Right renal pelvis (tissue), 4 donors: ENCODE measurements around the gene CSAD. TPM values are rescaled to one million over a fixed set of nuclear protein-coding genes. Genes with fewer than 3 reads are reported as not detected.
"Not testable (repeated sequence)": the region's sequence is repeated elsewhere in the genome, so short reads cannot be mapped to it uniquely, and the experiment has no call there.

Experiments
- DNase-seq, 4 donors: peaks; one replicate each; pipeline ENCODE4 v3.0.0-alpha.2; 2013; ENCODE audit warnings: low read depth in 4 of 4, low spot score in 3 of 4, missing footprints in 1 of 4
- polyA plus RNA-seq, 4 donors: library from polyadenylated mRNA; unstranded; fragments of 120-200 nt; gene quantifications; one replicate each; pipeline ENCODE4 v1.2.1, GENCODE V29; 2013; ENCODE audit not compliant: insufficient read length in 4 of 4

CSAD gene
- polyA plus RNA-seq, 4 donors = 34.5 to 56.4 (median 37.8) TPM

DNA sequence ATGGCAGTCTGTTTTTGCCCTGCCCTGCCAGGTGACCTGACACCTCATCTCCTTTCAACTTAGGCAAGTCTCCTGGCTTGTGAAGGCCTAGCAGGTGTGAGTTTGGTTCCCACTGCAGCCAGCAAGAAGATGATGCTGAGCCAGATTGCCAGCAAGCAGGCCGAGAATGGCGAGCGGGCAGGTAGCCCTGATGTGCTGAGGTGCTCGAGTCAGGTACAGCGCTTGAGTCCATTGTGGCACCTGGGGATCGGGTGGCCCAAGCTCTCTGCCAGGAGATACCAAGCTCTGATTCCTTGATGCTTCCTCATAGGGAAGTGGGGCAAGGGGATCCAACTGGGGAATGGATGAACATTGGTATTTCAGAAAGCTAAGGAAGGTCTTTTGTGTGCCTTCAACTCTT, 4.1 kb upstream of the CSAD start:
- DNase-seq = no peak

DNA sequence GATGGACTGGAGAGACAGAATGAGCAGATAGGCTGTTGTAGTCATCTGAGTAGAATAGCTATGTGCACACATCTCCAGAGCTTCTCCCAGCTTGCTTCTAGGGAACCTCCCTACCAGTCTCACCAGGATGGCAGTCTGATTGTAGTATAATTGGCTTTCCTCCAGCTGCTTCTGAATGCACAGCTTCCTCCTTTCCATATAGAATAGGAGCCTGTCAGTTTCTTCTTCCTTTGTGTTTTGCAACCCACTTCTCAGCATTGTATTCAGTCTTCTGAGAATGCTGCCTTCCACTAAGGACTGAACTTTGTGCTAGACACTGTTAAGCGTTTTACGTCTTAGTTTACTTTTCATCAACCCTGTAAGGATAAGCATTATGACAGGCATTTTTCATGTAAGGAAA, 2.2 kb upstream of the CSAD start:
- DNase-seq = no peak

DNA sequence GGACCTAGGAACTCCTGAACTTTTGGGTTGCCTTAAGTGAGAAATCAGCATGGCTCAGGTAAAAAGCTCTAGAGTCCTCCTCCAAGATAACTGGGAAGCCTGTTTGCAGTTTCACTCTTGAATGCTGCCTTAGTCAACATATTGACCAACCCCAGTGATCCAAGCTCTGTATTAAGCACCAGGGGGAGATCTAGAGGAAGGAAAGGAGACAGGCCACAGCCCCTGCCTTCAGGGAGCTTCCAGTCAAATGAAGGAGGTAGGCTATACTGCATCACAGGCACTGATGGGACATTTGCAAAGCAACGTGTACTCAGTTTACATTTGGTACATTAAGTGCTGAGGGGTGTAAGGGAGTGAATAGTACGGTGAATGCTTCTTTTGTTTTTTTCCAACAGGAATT, 1.2 kb upstream of the CSAD start:
- no peak for DNase-seq

DNA sequence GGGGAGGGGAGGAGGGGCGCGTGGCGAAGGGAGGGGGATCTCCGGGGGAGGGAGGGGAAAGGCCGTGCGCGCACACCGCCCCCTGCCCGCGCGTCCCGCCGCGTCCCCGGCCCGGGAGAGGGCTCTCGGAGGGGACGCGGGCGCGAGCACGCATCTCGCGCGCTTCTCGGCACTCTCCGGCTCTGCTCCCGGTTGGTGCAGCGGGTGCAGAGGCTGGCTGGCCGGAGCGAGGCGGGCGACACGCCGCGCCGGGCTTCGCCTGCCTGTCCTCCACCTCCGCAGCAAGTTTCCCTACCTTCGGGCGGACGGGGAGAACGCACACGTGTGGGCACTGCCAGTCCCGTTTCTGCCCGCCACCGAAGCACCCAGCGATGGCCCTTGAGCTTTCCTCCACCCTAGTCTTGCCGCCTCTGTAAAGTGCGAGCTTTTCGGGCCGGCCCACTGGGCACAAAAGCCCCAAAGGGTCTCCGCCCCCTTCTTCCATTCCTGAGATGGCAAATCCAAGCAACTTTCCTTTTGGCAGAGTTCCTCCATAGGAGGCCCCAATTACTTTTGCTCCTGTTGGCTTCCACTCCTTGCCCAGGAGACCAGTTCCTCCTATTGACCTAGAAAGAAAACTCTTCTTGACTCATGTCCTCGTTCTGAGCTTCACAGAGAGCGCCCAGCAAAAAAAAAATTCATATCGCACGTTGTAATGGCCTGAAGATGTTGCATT, 363 bp upstream of the CSAD start:
- DNase-seq = peak in 3 of 4 donors; percentile 66 to 73 (median 73)

DNA sequence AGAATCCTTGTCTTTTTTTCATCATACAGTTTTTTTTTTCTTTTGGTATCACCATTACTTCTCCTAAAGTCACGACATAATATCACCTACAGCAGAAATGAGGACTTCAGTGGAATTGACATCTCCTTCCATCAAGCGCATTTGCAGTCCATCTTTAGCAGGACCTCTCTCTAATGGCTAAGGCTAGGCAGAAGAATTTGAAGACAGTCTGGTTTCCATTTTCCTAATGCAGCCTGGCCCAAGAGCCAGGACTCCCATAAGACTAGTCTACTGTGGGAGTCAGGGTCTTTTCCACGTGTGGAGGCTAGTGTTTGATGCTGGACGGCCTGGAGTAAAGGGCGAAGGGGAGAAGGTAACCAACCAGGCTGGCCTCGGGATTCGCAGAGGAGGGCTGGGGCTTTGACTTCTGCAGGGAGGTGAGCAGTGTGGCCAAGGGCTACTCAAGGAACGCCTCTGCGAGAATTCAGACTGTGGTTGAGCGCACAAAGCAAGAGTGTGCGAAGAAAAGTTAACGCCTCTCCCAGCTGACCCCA, 972 bp downstream of the CSAD start:
- DNase-seq = no peak

DNA sequence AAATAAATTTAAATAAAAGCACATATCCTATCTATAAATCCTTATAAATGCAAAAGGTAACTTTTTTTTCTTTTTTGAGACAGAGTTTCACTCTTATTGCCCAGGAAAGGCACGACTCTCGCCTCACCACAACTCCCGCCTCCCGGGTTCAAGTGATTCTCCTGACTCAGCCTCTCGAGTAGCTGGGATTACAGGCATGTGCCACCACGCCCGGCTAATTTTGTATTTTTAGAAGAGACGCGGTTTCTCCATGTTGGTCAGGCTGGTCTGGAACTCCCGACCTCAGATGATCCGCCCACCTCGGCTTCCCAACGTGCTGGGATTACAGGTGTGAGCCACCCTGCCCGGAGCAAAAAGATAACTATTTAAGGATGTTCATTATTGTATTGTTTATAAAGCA, 1.9 kb downstream of the CSAD start:
- not testable (repeated sequence) for DNase-seq

DNA sequence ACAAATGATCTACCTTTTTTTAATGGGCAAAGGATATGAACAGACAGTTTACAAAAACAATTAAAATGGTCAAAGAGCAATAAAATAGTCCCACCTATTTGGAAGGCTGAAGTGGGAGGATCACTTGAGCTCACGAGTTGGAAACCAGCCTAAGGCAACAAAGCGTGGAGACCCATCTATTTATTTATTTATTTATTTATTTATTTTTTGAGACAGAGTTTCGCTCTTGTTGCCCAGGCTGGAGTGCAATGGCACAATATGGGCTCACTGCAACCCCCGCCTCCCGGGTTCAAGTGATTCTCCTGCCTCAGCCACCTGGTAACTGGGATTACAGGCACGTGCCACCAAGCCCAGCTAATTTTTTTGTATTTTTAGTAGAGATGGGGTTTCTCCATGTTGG, 3.3 kb downstream of the CSAD start:
- not testable (repeated sequence) for DNase-seq

DNA sequence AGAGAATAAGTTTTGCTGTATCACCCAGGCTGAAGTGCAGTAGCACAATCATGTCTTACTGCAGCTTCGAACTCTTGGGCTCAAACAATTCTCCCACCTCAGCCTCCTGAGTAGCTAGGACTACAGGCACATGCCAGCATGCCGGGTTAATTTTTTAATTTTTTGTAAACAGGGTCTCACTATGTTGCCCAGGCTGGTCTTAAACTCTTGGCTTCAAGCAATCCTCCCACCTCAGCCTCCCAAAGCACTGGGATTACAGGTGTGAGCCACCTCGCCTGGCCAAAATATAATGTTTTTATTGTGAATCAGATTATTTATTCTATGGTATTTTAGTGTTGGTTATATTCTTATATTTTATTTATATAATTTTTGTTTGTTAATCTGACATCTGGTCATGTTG, 4.0 kb downstream of the CSAD start:
- no peak for DNase-seq

DNA sequence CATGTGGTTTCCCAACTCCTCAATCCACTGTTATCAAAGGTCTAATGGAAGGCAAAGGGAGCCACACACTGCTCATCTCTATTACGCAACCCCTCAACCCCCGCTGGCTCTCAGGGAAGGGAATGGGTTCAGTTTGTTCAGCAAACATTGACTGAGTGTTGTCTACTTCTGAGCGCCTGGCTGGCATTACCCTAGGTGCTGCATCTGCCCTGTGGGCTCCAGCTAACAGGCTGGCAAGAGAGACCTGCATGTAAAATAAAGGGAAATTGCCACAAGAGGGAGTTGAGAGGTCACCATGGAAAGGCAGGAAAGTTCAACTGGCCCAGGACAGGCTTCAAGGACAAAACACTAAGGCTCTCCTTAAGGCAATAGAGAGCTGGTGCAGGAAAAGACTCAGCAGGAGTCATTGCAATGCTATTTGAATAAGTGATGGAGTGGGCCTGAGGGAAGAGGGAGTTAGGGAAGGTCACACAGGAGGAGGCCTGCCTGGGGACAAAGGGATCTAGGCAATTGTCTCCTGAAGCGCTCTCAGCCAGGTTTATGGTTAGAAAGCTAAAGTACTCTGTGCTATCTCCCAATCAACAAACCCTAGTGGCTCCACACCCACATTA, 5.7 kb downstream of the CSAD start:
- DNase-seq = no peak

DNA sequence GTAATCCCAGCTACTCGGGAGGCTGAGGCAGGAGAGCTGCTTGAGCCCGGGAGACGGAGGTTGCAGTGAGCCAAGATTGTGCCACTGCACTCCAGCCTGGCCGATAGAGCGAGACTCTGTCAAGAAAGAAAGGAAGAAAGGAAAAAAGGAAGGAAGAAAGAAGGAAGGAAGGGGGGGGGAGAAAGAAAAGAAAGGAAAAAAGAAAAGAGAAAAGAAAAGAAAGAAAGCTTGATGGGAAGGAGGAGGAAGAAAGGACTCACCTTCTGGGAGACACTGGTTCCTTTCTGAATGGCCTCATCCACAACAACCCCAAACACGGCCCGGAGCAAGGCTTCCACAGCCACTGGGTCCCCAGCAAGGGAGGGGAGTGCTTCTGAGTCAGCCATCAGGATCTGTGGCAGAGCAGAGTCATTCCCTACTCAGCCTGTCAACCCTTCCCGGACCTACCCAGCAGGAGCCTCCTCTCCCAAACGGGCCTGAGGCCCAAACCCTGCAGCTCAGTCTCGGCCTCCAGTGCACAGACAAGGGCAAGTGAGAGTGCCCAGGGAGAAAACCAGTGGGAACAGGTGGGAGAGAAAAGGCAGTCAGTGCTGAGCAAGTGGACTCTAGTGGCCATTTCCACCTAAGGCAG, 7.5 kb downstream of the CSAD start:
- no peak for DNase-seq

DNA sequence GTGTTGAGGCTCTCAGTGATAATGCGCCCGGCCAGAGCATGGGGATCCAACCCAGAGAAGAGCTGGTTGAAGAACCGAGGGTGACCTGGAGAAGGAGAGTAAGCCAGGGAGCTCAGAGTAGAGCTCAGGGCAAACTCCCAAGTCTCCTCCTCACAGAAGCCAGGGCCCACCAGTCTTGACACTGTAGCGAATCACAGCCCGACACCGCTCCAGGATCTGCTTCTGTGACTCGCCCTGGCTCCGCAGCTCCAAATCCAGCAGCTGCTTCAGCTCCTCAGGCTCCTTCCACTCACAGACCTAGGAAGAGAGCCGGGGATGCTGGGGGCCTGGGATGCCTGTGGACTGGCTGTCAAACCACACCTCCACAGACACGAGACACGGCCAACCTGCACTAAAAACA, 8.4 kb downstream of the CSAD start:
- no peak for DNase-seq

DNA sequence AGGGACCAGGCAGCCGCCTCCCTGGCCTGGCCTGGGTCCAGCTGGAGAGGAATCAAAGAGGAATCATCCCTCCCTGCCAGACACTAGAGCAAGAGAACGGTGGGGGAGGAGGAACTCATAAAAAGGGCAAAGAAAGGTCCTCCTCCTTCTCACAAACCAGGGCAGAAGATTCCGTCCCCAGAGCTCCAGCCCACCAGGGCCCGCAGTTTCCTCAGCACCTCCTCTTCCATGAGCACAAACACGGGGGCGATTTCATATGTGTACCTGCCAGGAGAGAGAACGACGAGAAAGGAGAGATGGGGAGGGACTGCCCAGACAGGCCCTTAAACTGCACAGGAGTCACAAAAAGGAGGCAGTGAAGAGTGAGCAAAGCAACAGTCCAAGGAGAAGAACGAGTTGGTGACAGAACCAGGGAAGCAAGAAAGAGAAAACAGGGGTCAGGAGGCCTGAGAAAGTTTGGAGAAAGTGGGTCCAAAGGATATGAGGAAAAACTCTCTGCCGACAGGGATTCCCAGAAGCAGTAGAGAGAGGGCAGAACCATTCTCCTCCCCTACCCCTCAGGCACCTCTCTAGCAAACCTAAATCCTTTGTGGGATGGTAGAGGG, 8.9 kb downstream of the CSAD start:
- DNase-seq = peak in 1 of 4 donors; percentile 32

DNA sequence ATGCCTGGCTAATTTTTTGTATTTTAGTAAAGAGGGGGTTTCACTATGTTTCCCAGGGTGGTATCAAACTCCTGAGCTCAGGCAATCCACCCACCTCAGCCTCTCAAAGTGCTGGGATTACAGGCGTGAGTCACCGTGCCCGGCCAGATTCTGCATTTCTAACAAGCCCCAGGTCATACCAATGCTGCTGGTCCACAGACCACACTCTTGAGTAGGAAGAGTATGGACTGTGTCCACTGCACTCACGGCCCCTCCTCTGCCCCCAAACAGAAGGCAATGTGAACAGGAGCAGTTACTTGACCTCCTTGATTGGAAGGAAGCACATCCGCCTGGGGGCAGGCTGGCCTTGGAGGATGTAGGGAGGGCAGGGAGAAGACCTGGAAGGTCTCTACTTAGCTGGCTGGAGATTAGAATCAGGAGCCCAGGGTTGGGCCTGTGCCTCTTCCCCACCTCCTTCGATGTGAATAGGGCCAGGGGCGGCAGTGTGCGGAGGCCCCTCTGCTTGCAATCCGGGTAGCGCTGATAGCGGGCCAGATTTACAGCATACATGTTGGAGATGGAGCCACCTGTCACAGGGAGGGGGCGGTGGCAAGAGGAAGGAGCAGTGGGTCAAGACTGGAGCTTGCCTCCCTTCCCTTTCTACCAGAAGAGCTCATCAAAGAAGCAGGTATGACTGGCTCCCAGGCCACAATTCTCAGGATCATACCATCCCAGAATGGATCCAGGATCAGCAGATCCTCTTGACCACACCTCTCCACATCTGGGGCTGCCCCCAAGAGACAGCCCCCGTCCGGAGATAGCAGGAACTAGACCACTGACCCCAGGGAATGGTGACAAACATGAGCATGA, 9.6 kb downstream of the CSAD start:
- DNase-seq = no peak

DNA sequence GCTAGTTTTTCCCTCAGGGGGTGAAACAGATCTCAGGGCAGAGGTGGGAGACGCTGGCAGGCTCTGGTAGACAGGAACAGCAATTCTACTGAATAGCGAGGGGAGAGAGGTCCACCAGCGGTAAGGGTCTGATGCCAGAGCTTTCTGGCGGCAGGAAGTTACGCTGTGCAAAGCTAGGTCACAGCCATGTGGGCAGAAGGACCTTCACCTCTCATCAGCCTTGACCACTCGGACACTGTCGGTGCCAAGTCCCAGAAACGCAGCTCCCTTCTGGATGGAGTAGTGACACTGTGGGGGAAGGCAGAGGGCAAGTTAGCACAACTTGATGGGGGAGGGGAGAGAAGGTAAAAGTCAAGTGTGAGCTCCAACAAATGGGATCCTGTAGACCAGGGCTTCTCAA, 10.5 kb downstream of the CSAD start:
- no peak for DNase-seq

DNA sequence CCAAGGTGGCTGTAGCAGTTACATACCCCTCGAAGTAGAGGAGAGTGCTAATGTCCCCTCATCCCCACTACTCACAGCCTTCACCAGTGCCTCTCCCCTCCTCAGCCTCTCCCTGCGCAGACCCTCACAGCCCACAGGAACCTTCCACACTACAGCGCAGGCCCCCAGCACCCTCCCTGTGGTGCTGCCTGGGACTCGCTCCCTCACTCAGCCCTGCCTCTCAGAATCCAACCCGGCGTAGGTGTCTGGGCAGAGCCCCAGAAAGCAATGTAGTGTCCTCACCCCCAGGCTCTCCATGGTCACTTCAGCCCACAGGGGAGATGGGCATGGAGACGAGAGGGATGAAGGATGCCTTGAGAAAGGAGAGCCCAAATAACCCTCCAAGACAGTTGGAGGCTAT, 11.1 kb downstream of the CSAD start:
- DNase-seq = no peak

DNA sequence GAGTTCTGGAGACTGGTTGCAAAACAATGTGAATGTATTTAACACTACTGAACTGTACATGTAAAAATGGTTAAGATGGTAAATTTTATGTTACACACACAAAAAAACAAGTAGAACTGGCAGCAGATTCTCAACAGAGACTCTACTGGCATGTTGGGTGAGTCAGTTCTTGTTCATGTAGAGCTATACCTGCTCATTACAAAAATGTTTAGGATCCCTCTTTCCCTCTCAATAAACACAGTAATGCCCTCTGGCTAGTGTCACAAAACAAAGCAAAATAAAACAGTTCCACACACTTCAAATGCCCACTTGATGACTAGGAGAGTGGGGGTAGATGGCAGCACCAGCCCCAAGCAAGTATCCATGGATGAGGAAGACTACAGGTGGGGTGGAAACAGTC, 13.9 kb downstream of the CSAD start:
- DNase-seq = no peak

DNA sequence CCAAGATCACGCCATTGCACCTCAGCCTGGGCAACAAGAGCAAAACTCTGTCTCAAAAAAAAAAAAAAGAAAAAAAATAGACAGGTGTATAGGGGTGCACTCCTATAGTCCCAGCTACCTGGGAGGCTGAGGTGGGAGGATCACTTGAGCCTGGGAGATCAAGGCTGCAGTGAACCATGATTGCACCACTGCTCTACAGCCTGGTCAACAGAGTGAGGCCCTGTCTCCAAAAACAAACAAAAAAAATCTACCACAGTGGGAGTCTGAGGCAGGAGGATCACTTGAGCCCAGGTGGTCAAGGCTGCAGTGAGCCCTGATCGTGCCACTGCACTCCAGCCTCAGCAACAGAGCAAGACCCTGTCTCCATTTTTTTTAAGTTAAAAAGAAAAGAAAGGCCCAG, 17.7 kb downstream of the CSAD start:
- not testable (repeated sequence) for DNase-seq

DNA sequence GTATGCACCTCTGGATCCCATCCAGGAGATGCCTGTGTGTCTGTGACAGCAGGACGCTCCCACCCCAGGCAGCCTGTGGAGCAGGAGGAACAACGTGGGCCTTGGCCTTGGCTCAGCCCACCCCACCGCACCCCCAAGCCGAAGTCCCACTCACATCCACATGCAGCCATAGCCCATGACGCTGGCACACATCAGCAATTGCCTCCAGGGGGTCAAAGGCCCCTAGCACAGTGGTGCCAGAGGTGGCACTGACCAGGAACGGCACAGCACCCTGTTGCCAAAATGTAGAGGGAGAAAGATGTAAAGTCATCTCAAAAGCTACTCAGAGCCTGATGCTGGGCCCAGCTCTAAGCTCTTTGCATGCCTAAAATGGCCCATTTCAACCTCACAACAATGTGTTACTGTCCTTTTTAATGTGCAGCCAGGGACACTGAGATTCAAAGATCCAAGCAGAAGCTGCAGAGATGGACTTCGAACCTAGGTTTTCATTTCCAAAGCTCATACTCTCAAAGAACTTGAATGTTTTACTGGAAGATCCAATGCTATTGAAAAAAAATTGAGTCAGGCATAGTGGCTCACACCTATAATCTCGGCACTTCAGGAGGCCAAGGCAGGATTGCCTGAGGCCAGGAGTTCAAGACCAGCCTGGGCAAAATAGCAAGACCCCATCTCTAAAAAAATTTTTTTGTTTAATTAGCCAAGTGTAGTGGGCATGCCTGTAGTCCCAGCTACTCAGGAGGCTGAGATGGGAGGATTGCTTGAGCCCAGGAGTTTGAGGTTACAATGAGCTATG, 19.4 kb downstream of the CSAD start:
- no peak for DNase-seq

DNA sequence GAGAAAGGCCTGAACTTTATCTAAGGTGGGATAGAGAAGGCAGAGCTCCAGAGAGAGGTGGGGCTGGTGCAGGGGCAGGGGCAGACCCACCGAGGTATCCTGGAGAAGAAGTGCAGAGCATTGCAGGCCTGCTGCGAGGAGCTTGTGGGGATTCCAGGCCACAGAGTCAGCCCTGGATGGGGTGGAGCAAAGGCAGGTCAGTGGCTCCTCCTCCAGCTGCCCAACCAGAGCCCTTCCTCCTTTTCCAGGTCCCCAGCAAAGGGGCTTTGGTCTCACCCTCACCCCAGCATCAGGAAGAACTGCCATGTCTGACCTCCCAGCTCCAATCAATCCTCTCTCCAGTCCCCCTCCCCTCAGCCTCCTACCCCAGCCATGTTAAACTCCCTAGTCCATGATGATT, 20.1 kb downstream of the CSAD start:
- DNase-seq = no peak

DNA sequence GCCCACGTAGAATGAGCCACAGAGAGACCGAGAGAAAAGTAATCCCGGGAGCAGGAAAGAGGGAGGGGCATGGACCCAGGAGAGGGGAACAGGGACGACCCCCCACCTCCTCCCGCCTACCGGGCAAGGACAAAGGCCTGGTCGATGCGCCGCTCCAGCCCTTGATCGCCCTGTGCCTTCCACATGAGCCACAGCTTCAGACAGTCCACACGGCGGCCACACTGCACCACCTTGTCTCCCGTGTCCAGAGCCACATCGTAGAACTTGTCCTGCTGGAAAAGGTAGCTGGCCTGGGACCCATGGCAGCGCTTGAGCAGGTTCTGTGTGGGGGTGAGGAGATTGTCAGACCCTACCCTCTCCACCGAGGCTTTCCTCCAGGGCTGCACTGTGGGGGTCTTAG, 20.7 kb downstream of the CSAD start:
- DNase-seq = no peak
